MCF 10A (cell line): ENCODE data around the gene FJX1. TPM values are rescaled to one million over a fixed set of nuclear protein-coding genes. Genes with fewer than 3 reads are reported as not detected.

Experiments used
- BruUV-seq: library from RNA; stranded (reverse); fragments of 400-500 nt; replicated peaks from 2 replicates; lab custom pipeline; 2021; lab: Mats Ljungman, UMichigan
- CTCF ChIA-PET: fragments of 300-600 bp; sonication (Branson Sonifier 250); formaldehyde crosslinking; extraction: SDS; loops from one replicate; lab custom pipeline; 2021; ENCODE audit warnings: antibody characterized with exemption, inconsistent platforms; lab: Yijun Ruan, JAX
- POLR2A ChIA-PET: fragments of 300-600, 350-650 bp; sonication (Branson Sonifier 250); formaldehyde crosslinking; extraction: SDS; loops from one replicate; lab custom pipeline; 2020; ENCODE audit warnings: antibody characterized with exemption, inconsistent platforms; lab: Yijun Ruan, JAX
- DNase-seq: peaks from one replicate; pipeline ENCODE4 v3.0.0-alpha.2; 2018; ENCODE audit not compliant: unreplicated experiment
- H3K27ac Mint-ChIP-seq: one replicate; pipeline ENCODE4 v1.8.0; 2022; ENCODE audit warnings: mild to moderate bottlenecking, low read depth, mixed read lengths; ENCODE audit not compliant: unreplicated experiment
- H3K27me3 Mint-ChIP-seq: one replicate; pipeline ENCODE4 v1.8.0; 2022; ENCODE audit warnings: mixed read lengths; ENCODE audit not compliant: insufficient read depth, unreplicated experiment
- H3K36me3 Mint-ChIP-seq: one replicate; pipeline ENCODE4 v1.8.0; 2022; ENCODE audit warnings: mild to moderate bottlenecking, moderate library complexity, mixed read lengths; ENCODE audit not compliant: insufficient read depth, unreplicated experiment
- H3K4me1 Mint-ChIP-seq: one replicate; pipeline ENCODE4 v1.8.0; 2022; ENCODE audit warnings: mixed read lengths; ENCODE audit not compliant: insufficient read depth, unreplicated experiment
- H3K4me3 Mint-ChIP-seq: one replicate; pipeline ENCODE4 v1.8.0; 2022; ENCODE audit warnings: mild to moderate bottlenecking, moderate library complexity, mixed read lengths; ENCODE audit not compliant: unreplicated experiment
- H3K9me3 Mint-ChIP-seq: one replicate; pipeline ENCODE4 v1.8.0; 2022; ENCODE audit warnings: mixed read lengths; ENCODE audit not compliant: unreplicated experiment
- CTCF ChIP-seq: fragments of 200-600 bp; IDR thresholded peaks from one replicate; pipeline ENCODE4 v1.8.0; 2022; ENCODE audit warnings: antibody characterized with exemption, mild to moderate bottlenecking; ENCODE audit not compliant: unreplicated experiment
- intact Hi-C: fragments of 100-400 bp; cut with micrococcal nuclease; formaldehyde crosslinking; loops from 2 replicates; pipeline ENCODE4 v1.14.1; 2022
- total RNA-seq: library from RNA; stranded (reverse); gene quantifications from 2 replicates; pipeline ENCODE4 v1.2.3, GENCODE V29; 2022

Gene FJX1
- total RNA-seq, 1 experiment from 2014 or later: 53.7 TPM

- no peaks in the 10 kb centered on the region for H3K9me3 Mint-ChIP-seq
- peaks cover 23% of the 10 kb centered on the region for H3K36me3 Mint-ChIP-seq
- intact Hi-C loops: loop anchor here (5.0 kb wide), 1 partner anchor 176 kb away; no protein-coding TSS in a partner anchor
- BruUV-seq: no TSS peak
- no peaks in the 10 kb centered on the region for H3K27me3 Mint-ChIP-seq
- H3K4me1 Mint-ChIP-seq: peaks cover 39% of the 10 kb centered on the region
- peak; percentile 22 for DNase-seq
- peak overlapping the region; percentile 82 for H3K4me3 Mint-ChIP-seq
- TF ChIP-seq CTCF: no peak
- POLR2A ChIA-PET: interaction anchor here (0.5 to 4.9 kb wide), 9 partner anchors 9 to 535 kb away, joined by 3 to 69 read pairs (median 3); partner anchors contain the start of gene TRIM44
- CTCF ChIA-PET: interaction anchor here (0.6 to 1.0 kb wide), 2 partner anchors 75 to 201 kb away, joined by 3 to 6 read pairs; no protein-coding TSS in a partner anchor
- H3K27ac Mint-ChIP-seq: peak overlapping the region; percentile 73
These were observed 3.4 kb downstream of the FJX1 start for GRCh38 chr11:35621620-35622019.

DNA sequence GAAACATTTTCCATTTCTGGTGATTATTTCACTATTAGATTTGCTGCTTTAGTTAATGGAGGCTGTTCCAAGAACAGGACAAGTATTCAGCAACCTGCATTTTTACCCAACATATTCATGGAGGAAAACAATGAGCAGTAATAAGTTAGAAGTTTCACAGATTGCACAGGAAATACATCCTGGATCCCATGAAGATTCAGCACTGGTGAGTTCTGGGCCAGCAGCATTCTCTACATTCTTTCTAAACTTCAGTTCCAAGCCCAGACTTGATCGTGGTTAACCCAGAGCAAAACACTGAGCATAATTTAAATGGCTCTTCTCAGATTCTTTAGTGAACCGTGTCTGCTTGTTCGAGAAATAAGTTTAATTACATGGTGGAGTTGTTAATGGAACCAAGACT is 3.8 kb downstream of the FJX1 start:
- Mint-ChIP-seq H3K4me3 (peak overlapping the region; percentile 82), H3K27me3 (no peaks in the 10 kb centered on the region), H3K27ac (peak overlapping the region; percentile 73), H3K4me1 (peaks cover 39% of the 10 kb centered on the region), H3K9me3 (no peaks in the 10 kb centered on the region), H3K36me3 (peaks cover 23% of the 10 kb centered on the region)
- ChIA-PET CTCF (interaction anchor here (1.0 kb wide), 1 partner anchor 200 kb away, joined by 6 read pairs; no protein-coding TSS in a partner anchor), POLR2A (interaction anchor here (0.7 to 4.9 kb wide), 7 partner anchors 8 to 535 kb away, joined by 3 to 69 read pairs (median 3); partner anchors contain the start of gene TRIM44)
- peak; percentile 41 for DNase-seq
- no TSS peak for BruUV-seq
- TF ChIP-seq CTCF: no peak
- intact Hi-C loops: loop anchor here (5.0 kb wide), 1 partner anchor 175 kb away; no protein-coding TSS in a partner anchor

DNA sequence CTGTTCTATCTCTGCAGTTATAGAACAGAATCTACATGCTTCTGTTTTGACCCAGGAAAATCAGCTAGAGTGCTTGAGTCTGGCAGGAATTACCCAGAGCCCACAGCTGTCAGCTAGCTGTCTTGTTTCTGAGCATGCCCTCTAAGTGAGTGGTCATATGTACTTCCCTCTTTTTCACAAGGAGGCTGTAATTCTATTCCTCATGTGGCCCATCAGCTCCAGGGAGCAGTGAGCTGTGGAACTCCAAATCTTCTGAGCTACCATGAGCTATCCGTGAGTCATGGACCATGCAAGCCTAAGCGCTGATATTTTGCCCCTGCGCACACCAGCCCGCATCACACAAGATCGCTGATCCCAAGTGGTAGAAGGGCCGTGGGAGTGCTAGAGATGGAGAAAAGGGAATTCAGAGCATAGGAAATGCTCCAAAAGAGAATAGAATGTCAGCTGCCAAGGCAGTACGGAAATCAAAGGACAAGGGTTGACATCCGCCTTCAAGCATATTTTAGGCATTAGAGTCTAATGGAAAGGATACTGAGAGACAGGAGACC is 5.4 kb downstream of the FJX1 start:
- Mint-ChIP-seq H3K36me3 (peaks cover 15% of the 10 kb centered on the region), H3K27me3 (no peaks in the 10 kb centered on the region), H3K4me3 (no peak overlapping the region), H3K9me3 (no peaks in the 10 kb centered on the region), H3K27ac (peak overlapping the region; percentile 65), H3K4me1 (peaks cover 39% of the 10 kb centered on the region)
- intact Hi-C loops: loop anchor here (1.0 to 5.0 kb wide), 2 partner anchors 39 to 174 kb away; partner anchors contain the start of gene TRIM44
- no peak for TF ChIP-seq CTCF
- peak; percentile 84 for DNase-seq
- no TSS peak for BruUV-seq
- POLR2A ChIA-PET: interaction anchor here (0.6 to 2.4 kb wide), 7 partner anchors 35 to 270 kb away, joined by 3 to 14 read pairs (median 3); partner anchors contain the start of gene TRIM44
- CTCF ChIA-PET: interaction anchor here (0.8 to 1.2 kb wide), 6 partner anchors 34 to 869 kb away, joined by 3 to 4 read pairs (median 4); no protein-coding TSS in a partner anchor

- no peak for TF ChIP-seq CTCF
- no peaks in the 10 kb centered on the region for H3K27me3 Mint-ChIP-seq
- no peak overlapping the region for H3K4me3 Mint-ChIP-seq
- intact Hi-C loops: loop anchor here (5.0 kb wide), 1 partner anchor 173 kb away; no protein-coding TSS in a partner anchor
- BruUV-seq: no TSS peak
- ChIA-PET POLR2A (interaction anchor here (0.6 to 2.4 kb wide), 7 partner anchors 18 to 367 kb away, joined by 3 to 14 read pairs (median 3); partner anchors contain the start of gene TRIM44), CTCF (interaction anchor here (0.6 to 1.2 kb wide), 8 partner anchors 34 to 869 kb away, joined by 3 to 4 read pairs (median 4); no protein-coding TSS in a partner anchor)
- DNase-seq: no peak
- H3K9me3 Mint-ChIP-seq: no peaks in the 10 kb centered on the region
- H3K36me3 Mint-ChIP-seq: peaks cover 15% of the 10 kb centered on the region
- peak overlapping the region; percentile 65 for H3K27ac Mint-ChIP-seq
- H3K4me1 Mint-ChIP-seq: peaks cover 43% of the 10 kb centered on the region
These were observed 6.1 kb downstream of the FJX1 start for GRCh38 chr11:35624316-35624715.
